ENCODE measurements around the gene C5orf58.

Gene C5orf58

DNA sequence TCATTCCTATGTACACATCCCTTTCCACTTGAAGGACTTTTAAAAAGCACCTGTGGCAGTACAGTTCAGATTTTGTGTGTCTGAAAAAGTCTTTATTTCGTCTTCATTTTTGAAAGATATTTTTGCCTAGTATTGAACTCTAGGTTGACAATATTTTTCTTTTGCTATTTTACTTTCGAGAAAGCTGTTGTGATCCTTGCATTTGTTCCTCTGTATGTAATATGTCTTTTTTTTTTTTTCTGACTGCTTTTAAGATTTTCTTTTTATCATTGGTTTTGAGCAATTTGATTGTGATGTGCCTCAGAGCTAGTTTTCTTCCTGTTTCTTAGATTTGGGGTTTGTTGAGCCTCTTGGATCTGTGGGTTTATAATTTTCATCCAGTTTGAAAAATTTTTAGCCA lies 51.4 kb downstream of the C5orf58 start:
- no peak overlapping the region for H3K27ac ChIP-seq (ENCODE audit: low read length)
- H3K4me2 ChIP-seq (ENCODE audit: low read length), result no peak overlapping the region
- H3K4me1 ChIP-seq (ENCODE audit: low read length), result no peaks in the 10 kb centered on the region
- no peak for TF ChIP-seq EZH2phosphoT487 (IDR thresholded peaks at IDR 0.05; ENCODE audit: low read depth)
- TF ChIP-seq, protein P1, sequence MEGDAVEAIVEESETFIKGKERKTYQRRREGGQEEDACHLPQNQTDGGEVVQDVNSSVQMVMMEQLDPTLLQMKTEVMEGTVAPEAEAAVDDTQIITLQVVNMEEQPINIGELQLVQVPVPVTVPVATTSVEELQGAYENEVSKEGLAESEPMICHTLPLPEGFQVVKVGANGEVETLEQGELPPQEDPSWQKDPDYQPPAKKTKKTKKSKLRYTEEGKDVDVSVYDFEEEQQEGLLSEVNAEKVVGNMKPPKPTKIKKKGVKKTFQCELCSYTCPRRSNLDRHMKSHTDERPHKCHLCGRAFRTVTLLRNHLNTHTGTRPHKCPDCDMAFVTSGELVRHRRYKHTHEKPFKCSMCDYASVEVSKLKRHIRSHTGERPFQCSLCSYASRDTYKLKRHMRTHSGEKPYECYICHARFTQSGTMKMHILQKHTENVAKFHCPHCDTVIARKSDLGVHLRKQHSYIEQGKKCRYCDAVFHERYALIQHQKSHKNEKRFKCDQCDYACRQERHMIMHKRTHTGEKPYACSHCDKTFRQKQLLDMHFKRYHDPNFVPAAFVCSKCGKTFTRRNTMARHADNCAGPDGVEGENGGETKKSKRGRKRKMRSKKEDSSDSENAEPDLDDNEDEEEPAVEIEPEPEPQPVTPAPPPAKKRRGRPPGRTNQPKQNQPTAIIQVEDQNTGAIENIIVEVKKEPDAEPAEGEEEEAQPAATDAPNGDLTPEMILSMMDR (IDR thresholded peaks at IDR 0.05; ENCODE audit: low read depth, low read length), result no peak
- H3K27me3 ChIP-seq (ENCODE audit: low read depth, low read length), result peaks cover 47% of the 10 kb centered on the region
- no peak overlapping the region for H3K4me3 ChIP-seq (ENCODE audit: low read length)
- H2AFZ ChIP-seq (ENCODE audit: low read depth, low read length), result no peak overlapping the region
- H3K36me3 ChIP-seq (replicated peaks; ENCODE audit: low read depth, low read length), result no peaks in the 10 kb centered on the region
- no peak overlapping the region for H3K9ac ChIP-seq (ENCODE audit: low read length)
- 0 out of 2 replicates have a peak, but pooled peaks cover 5% of the 10 kb centered on the region for H3K9me3 ChIP-seq (ENCODE audit: insufficient read depth, low read length)
- H4K20me1 ChIP-seq (ENCODE audit: insufficient read depth, low read length), result no peaks in the 10 kb centered on the region
- H3K79me2 ChIP-seq (ENCODE audit: low read length), result no peaks in the 10 kb centered on the region

DNA sequence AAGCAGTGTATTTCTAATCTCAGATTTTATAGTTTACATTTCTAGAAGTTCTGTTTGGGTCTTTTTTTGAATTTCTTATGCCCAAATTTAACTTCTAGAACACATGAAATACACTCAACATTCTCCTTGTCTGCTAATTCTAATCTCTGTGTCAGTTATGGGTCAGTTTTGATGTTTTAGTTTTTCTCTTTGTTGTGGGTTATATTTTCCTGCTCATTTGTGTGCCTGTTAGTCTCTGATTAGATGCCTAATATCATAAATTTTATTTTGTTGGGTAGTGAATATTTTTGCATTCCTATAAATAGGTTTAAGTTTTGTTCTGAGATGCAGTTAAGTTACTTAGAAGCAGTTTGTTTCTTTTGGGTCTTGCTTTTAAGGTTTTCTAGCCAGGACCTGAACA lies 52.4 kb downstream of the C5orf58 start:
- Histone ChIP-seq H3K9me3 (ENCODE audit: insufficient read depth, low read length) (0 out of 2 replicates have a peak, but pooled peaks cover 5% of the 10 kb centered on the region), H3K79me2 (ENCODE audit: low read length) (no peaks in the 10 kb centered on the region), H2AFZ (ENCODE audit: low read depth, low read length) (no peak overlapping the region), H3K27ac (ENCODE audit: low read length) (no peak overlapping the region), H3K4me3 (ENCODE audit: low read length) (no peak overlapping the region), H3K4me2 (ENCODE audit: low read length) (no peak overlapping the region), H4K20me1 (ENCODE audit: insufficient read depth, low read length) (no peaks in the 10 kb centered on the region), H3K27me3 (ENCODE audit: low read depth, low read length) (peaks cover 51% of the 10 kb centered on the region), H3K9ac (ENCODE audit: low read length) (no peak overlapping the region), H3K36me3 (replicated peaks; ENCODE audit: low read depth, low read length) (no peaks in the 10 kb centered on the region), H3K4me1 (ENCODE audit: low read length) (no peaks in the 10 kb centered on the region)
- TF ChIP-seq, protein P1 (IDR thresholded peaks at IDR 0.05; ENCODE audit: low read depth, low read length), result no peak
- TF ChIP-seq EZH2phosphoT487 (IDR thresholded peaks at IDR 0.05; ENCODE audit: low read depth), result no peak

DNA sequence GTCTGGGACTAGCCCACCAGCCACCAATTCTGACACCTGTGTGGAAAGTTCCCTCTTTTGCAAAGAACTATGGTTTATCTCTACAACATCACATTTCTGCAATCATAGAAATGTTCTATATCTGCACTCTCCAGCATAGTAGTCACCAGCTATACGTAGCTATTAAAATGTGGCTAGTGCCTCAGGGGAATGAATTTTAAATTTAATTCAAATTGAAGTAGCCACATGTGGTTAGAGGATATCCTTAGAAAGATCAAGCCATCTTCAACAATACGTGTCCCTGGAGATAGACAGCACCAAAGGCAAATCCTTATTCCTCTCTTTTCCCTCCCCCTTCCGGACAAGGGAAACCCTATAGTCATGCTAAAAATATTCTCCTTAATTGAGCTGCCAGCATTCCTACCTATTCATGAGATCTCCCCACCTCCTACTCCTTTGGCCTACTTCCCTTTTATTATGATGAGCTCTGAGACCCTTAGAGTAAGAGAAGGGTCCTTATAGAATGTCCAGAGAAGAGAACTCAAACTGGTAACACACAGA lies 53.7 kb downstream of the C5orf58 start:
- H3K79me2 ChIP-seq (ENCODE audit: low read length), result no peaks in the 10 kb centered on the region
- H3K27me3 ChIP-seq (ENCODE audit: low read depth, low read length), result peaks cover 61% of the 10 kb centered on the region
- H2AFZ ChIP-seq (ENCODE audit: low read depth, low read length), result no peak overlapping the region
- H4K20me1 ChIP-seq (ENCODE audit: insufficient read depth, low read length), result no peaks in the 10 kb centered on the region
- no peaks in the 10 kb centered on the region for H3K4me1 ChIP-seq (ENCODE audit: low read length)
- TF ChIP-seq EZH2phosphoT487 (IDR thresholded peaks at IDR 0.05; ENCODE audit: low read depth), result no peak
- TF ChIP-seq, protein P1 (IDR thresholded peaks at IDR 0.05; ENCODE audit: low read depth, low read length), result no peak
- 0 out of 2 replicates have a peak, but pooled peaks cover 5% of the 10 kb centered on the region for H3K9me3 ChIP-seq (ENCODE audit: insufficient read depth, low read length)
- no peak overlapping the region for H3K9ac ChIP-seq (ENCODE audit: low read length)
- H3K36me3 ChIP-seq (replicated peaks; ENCODE audit: low read depth, low read length), result no peaks in the 10 kb centered on the region
- no peak overlapping the region for H3K4me3 ChIP-seq (ENCODE audit: low read length)
- H3K27ac ChIP-seq (ENCODE audit: low read length), result no peak overlapping the region
- H3K4me2 ChIP-seq (ENCODE audit: low read length), result no peak overlapping the region

- Histone ChIP-seq H3K27ac (ENCODE audit: low read length) (no peak overlapping the region), H3K27me3 (ENCODE audit: low read depth, low read length) (peaks cover 70% of the 10 kb centered on the region), H3K79me2 (ENCODE audit: low read length) (no peaks in the 10 kb centered on the region), H3K4me3 (ENCODE audit: low read length) (no peak overlapping the region), H2AFZ (ENCODE audit: low read depth, low read length) (no peak overlapping the region), H3K9me3 (ENCODE audit: insufficient read depth, low read length) (0 out of 2 replicates have a peak, but pooled peaks cover 5% of the 10 kb centered on the region), H3K9ac (ENCODE audit: low read length) (no peak overlapping the region), H3K4me2 (ENCODE audit: low read length) (no peak overlapping the region), H3K4me1 (ENCODE audit: low read length) (no peaks in the 10 kb centered on the region), H4K20me1 (ENCODE audit: insufficient read depth, low read length) (no peaks in the 10 kb centered on the region), H3K36me3 (replicated peaks; ENCODE audit: low read depth, low read length) (no peaks in the 10 kb centered on the region)
- TF ChIP-seq, protein P1 (IDR thresholded peaks at IDR 0.05; ENCODE audit: low read depth, low read length), result no peak
- no peak for TF ChIP-seq EZH2phosphoT487 (IDR thresholded peaks at IDR 0.05; ENCODE audit: low read depth)
These were observed 54.7 kb downstream of the C5orf58 start for GRCh38 chr5:170287532-170287931.
